ENCODE measurements around the gene CRNKL1.

DNA sequence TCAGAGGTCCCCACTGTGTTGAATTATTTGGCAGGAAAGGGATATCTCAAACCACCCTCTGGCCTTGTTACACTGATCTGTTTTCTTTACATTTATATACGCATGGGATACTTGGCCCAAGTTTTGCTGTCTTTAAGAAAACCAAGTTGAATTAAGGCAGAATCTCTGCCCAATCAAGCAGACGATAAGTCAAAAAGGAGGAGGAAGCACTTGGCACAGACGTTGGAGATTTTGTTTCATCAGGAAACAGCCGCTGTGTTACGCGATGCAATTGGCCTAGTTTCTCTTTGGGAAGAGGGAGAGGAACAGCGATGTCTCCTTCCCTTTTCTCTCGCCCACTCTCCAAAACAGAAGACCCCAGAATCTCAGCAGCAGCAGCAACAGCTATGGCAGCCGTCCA lies 55.3 kb downstream of the CRNKL1 start:
- TF ChIP-seq, protein P1, sequence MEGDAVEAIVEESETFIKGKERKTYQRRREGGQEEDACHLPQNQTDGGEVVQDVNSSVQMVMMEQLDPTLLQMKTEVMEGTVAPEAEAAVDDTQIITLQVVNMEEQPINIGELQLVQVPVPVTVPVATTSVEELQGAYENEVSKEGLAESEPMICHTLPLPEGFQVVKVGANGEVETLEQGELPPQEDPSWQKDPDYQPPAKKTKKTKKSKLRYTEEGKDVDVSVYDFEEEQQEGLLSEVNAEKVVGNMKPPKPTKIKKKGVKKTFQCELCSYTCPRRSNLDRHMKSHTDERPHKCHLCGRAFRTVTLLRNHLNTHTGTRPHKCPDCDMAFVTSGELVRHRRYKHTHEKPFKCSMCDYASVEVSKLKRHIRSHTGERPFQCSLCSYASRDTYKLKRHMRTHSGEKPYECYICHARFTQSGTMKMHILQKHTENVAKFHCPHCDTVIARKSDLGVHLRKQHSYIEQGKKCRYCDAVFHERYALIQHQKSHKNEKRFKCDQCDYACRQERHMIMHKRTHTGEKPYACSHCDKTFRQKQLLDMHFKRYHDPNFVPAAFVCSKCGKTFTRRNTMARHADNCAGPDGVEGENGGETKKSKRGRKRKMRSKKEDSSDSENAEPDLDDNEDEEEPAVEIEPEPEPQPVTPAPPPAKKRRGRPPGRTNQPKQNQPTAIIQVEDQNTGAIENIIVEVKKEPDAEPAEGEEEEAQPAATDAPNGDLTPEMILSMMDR (conservative IDR thresholded peaks at IDR 0.05; ENCODE audit: low read length), result no peak
- TF ChIP-seq EZH2phosphoT487 (IDR thresholded peaks at IDR 0.05; ENCODE audit: borderline replicate concordance, low read depth, low read length), result no peak
